Nephron progenitor cell (in vitro differentiated cells): Measurements from ENCODE around the gene ULK3.

ENCODE experiments used
- DNase-seq: peaks from one replicate; pipeline ENCODE4 v3.0.0; 2021
- H3K27ac Mint-ChIP-seq: 2 replicates; pipeline ENCODE4 v1.8.0; 2021; ENCODE audit warnings: mild to moderate bottlenecking, moderate library complexity, mixed read lengths
- H3K27me3 Mint-ChIP-seq: 2 replicates; pipeline ENCODE4 v1.8.0; 2021; ENCODE audit warnings: mild to moderate bottlenecking, low read depth, mixed read lengths; ENCODE audit not compliant: poor library complexity
- H3K36me3 Mint-ChIP-seq: 2 replicates; pipeline ENCODE4 v1.8.0; 2021; ENCODE audit warnings: low read depth, mixed read lengths
- H3K4me1 Mint-ChIP-seq: 2 replicates; pipeline ENCODE4 v1.8.0; 2021; ENCODE audit warnings: mixed read lengths
- H3K4me3 Mint-ChIP-seq: 2 replicates; pipeline ENCODE4 v1.8.0; 2021; ENCODE audit warnings: mild to moderate bottlenecking, moderate library complexity, mixed read lengths
- H3K9me3 Mint-ChIP-seq: 2 replicates; pipeline ENCODE4 v1.8.0; 2021; ENCODE audit warnings: mild to moderate bottlenecking, moderate library complexity, mixed read lengths
- CTCF ChIP-seq: fragments of 200-600 bp; sonication (generic); IDR thresholded peaks from 2 replicates; pipeline ENCODE4 v1.5.0; 2021; ENCODE audit warnings: antibody characterized with exemption

Gene ULK3

GRCh38 chr15:74878273-74878672 lies 35.3 kb upstream of the ULK3 start:
- no peak for DNase-seq
- Mint-ChIP-seq H3K27ac (no peak overlapping the region), H3K4me1 (peaks cover 4% of the 10 kb centered on the region), H3K9me3 (peaks cover 5% of the 10 kb centered on the region), H3K27me3 (peaks cover 6% of the 10 kb centered on the region), H3K36me3 (no peaks in the 10 kb centered on the region), H3K4me3 (no peak overlapping the region)
- TF ChIP-seq CTCF: no peak

- Mint-ChIP-seq H3K27ac (no peak overlapping the region), H3K4me3 (peak overlapping the region; percentile 94), H3K27me3 (peaks cover 4% of the 10 kb centered on the region), H3K4me1 (peaks cover 25% of the 10 kb centered on the region), H3K9me3 (no peaks in the 10 kb centered on the region), H3K36me3 (no peaks in the 10 kb centered on the region)
- DNase-seq: peak; percentile 29
- no peak for TF ChIP-seq CTCF
Measured at GRCh38 chr15:74873756-74874424, 30.9 kb upstream of the ULK3 start.

GRCh38 chr15:74873036-74873755 lies 30.2 kb upstream of the ULK3 start, which contains the start of gene SCAMP2:
Gene SCAMP2, minus strand, starts transcription at chr15:74873365. Its CDS starts 110 bp downstream, at chr15:74873255.
- H3K36me3 Mint-ChIP-seq: peaks cover 2% of the 10 kb centered on the region
- peak within 1 kb of the TSS; percentile 94 for H3K4me3 Mint-ChIP-seq
- H3K9me3 Mint-ChIP-seq: peaks cover under 1% of the 10 kb centered on the region
- peak within 1 kb of the TSS; percentile 90 for H3K27ac Mint-ChIP-seq
- DNase-seq: peak; percentile 91
- peaks cover 4% of the 10 kb centered on the region for H3K27me3 Mint-ChIP-seq
- peaks cover 25% of the 10 kb centered on the region for H3K4me1 Mint-ChIP-seq
- no peak for TF ChIP-seq CTCF

- no peak for DNase-seq
- Mint-ChIP-seq H3K4me1 (peaks cover 25% of the 10 kb centered on the region), H3K27me3 (peaks cover 4% of the 10 kb centered on the region), H3K27ac (peak overlapping the region; percentile 57), H3K4me3 (peak overlapping the region; percentile 94), H3K36me3 (peaks cover 7% of the 10 kb centered on the region), H3K9me3 (peaks cover 6% of the 10 kb centered on the region)
- no peak for TF ChIP-seq CTCF
Measured at GRCh38 chr15:74872702-74873035, 29.7 kb upstream of the ULK3 start.

GRCh38 chr15:74870436-74871215 lies 27.7 kb upstream of the ULK3 start:
- H3K27ac Mint-ChIP-seq: peak overlapping the region; percentile 48
- H3K4me1 Mint-ChIP-seq: peaks cover 37% of the 10 kb centered on the region
- H3K27me3 Mint-ChIP-seq: peaks cover 5% of the 10 kb centered on the region
- H3K4me3 Mint-ChIP-seq: peak overlapping the region; percentile 65
- TF ChIP-seq CTCF: no peak
- H3K36me3 Mint-ChIP-seq: peaks cover 15% of the 10 kb centered on the region
- peaks cover 6% of the 10 kb centered on the region for H3K9me3 Mint-ChIP-seq
- no peak for DNase-seq
